Measurements from ENCODE around the gene PARS2. TPM values are rescaled to one million over a fixed set of nuclear protein-coding genes. Genes with fewer than 3 reads are reported as not detected.

The PARS2 gene
- total RNA-seq, 6 experiments from 2014 or later = 3.3 to 4.2 (median 3.6) TPM

DNA sequence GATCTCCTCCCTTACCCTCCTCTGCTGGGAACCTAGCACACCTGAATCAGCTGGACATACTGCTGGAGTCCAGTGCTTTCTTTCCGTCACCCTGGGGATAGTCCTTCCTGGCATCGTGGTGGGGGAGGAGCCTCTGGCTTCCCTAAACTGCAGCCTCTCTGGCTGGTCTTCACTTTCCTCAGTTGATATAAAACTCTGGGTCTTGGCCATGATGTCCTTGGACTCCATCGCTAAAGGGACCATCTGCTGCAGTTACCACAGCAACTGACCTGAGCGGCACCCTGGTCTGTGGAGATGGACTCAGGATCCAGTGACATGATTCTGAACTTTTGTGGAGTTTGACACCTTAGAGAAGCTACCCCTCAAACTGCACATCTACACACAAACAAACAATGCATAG, 22.8 kb downstream of the PARS2 start:
- Mint-ChIP-seq H3K4me1 (ENCODE audit: low read depth) (no peaks in the 10 kb centered on the region), H3K4me3 (no peak overlapping the region), H3K27me3 (ENCODE audit: insufficient read depth) (peaks cover 5% of the 10 kb centered on the region), H3K36me3 (ENCODE audit: low read depth) (peaks cover 19% of the 10 kb centered on the region), H3K9me3 (no peaks in the 10 kb centered on the region), H3K27ac (no peak overlapping the region)
- DNase-seq = no peak
- TF ChIP-seq, protein P1, sequence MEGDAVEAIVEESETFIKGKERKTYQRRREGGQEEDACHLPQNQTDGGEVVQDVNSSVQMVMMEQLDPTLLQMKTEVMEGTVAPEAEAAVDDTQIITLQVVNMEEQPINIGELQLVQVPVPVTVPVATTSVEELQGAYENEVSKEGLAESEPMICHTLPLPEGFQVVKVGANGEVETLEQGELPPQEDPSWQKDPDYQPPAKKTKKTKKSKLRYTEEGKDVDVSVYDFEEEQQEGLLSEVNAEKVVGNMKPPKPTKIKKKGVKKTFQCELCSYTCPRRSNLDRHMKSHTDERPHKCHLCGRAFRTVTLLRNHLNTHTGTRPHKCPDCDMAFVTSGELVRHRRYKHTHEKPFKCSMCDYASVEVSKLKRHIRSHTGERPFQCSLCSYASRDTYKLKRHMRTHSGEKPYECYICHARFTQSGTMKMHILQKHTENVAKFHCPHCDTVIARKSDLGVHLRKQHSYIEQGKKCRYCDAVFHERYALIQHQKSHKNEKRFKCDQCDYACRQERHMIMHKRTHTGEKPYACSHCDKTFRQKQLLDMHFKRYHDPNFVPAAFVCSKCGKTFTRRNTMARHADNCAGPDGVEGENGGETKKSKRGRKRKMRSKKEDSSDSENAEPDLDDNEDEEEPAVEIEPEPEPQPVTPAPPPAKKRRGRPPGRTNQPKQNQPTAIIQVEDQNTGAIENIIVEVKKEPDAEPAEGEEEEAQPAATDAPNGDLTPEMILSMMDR (IDR thresholded peaks at IDR 0.05) = no peak

DNA sequence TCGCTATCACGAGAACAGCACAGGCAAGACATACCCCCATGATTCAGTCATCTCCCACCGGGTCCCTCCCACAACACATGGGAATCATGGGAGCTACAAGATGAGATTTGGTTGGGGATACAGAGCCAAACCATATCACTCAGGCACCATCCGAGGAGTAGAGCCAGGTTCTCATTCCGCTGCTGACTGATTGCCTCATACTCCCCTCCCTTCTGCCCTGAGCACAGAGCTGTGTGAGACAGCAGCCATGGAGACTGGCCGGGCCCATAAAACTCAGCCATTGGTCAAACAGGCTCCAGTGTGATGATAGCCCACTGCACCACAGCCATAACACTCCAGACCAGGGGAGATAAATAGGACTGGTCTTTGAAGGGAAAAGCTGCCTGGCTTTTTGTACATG, 26.1 kb downstream of the PARS2 start:
- H3K4me3 Mint-ChIP-seq = no peak overlapping the region
- TF ChIP-seq, protein P1 (IDR thresholded peaks at IDR 0.05) = no peak

DNA sequence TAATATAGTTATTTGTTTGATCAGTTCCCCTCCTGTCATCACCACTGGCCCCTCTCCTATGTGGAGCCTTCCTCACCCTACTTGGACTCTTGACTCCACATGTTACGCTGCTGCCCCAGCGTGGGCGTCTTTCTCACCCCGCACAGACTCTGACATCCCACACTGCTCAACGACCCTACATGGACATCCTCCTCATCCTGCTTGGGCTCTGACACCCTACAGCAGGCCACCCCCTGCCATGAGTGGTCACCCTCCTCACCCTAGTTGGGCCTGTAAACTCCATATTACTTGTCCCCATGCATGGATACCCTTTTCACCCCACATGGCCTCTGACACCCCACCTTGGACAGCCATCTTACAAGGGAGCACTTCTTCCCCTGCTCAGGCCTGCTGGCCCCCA, 27.6 kb downstream of the PARS2 start:
- TF ChIP-seq, protein P1 (IDR thresholded peaks at IDR 0.05) = no peak

More for the DNA sequence above, 26.1 kb downstream of the PARS2 start:
- Mint-ChIP-seq H3K36me3 (ENCODE audit: low read depth) (peaks cover 21% of the 10 kb centered on the region), H3K27me3 (ENCODE audit: insufficient read depth) (no peaks in the 10 kb centered on the region), H3K9me3 (no peaks in the 10 kb centered on the region), H3K4me1 (ENCODE audit: low read depth) (no peaks in the 10 kb centered on the region), H3K27ac (no peak overlapping the region)
- DNase-seq = no peak

DNA sequence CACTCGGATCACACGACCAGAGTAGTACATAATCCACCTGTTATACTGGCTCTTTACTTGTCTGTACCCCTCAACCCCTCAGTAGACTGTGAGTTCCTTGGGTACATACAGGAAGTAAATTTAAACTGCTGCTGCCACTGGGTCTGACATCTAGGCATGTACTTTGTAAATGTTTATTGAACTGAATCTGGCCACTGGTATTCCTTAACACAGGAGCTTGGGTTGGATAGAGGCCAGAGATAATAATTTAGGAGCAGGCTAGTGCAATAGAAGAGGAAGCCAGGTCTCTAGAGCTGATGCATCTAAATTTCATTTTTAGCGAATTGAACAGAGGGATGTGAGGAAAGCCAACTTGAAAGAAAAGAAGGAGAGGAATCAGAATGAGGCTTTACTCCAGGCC, 36.3 kb downstream of the PARS2 start:
- no peaks in the 10 kb centered on the region for H3K4me1 Mint-ChIP-seq (ENCODE audit: low read depth)
- TF ChIP-seq, protein P1 (IDR thresholded peaks at IDR 0.05) = no peak
- H3K36me3 Mint-ChIP-seq (ENCODE audit: low read depth) = peaks cover 36% of the 10 kb centered on the region; the same call in 1 of the 2 replicates
- no peaks in the 10 kb centered on the region for H3K9me3 Mint-ChIP-seq
- no peak overlapping the region for H3K4me3 Mint-ChIP-seq
- no peak for DNase-seq
- H3K27ac Mint-ChIP-seq = no peak overlapping the region
- H3K27me3 Mint-ChIP-seq (ENCODE audit: insufficient read depth) = peaks cover 1% of the 10 kb centered on the region; the same call in 1 of the 2 replicates

More for the DNA sequence above, 27.6 kb downstream of the PARS2 start:
- Mint-ChIP-seq H3K36me3 (ENCODE audit: low read depth) (peaks cover 20% of the 10 kb centered on the region), H3K4me3 (no peak overlapping the region), H3K27ac (no peak overlapping the region), H3K27me3 (ENCODE audit: insufficient read depth) (no peaks in the 10 kb centered on the region), H3K4me1 (ENCODE audit: low read depth) (no peaks in the 10 kb centered on the region), H3K9me3 (no peaks in the 10 kb centered on the region)
- DNase-seq = no peak

DNA sequence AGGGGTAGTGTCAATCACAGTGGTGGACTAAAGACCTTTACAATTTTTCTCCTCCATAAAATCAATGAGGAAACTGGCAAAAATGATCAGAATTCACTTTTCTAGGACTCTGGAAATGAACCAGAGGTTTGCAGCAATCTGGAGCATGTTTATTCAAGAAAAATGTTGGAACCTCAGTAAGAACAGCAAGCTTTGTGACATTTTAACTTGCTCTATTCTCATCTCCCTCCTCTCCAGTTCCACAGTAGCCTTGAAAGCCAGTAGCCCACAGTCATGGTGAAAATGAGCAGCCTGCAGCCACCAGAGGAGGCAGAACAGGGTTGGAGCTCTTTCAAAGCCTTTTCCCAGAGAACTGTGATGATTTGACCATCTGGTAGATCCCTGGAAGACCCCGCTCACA, 39.6 kb downstream of the PARS2 start:
- Mint-ChIP-seq H3K4me1 (ENCODE audit: low read depth) (peaks cover 12% of the 10 kb centered on the region), H3K27me3 (ENCODE audit: insufficient read depth) (peaks cover 1% of the 10 kb centered on the region; the same call in 1 of the 2 replicates), H3K4me3 (no peak overlapping the region), H3K27ac (no peak overlapping the region), H3K36me3 (ENCODE audit: low read depth) (peaks cover 33% of the 10 kb centered on the region; the same call in 1 of the 2 replicates), H3K9me3 (no peaks in the 10 kb centered on the region)
- DNase-seq = no peak
- TF ChIP-seq, protein P1 (IDR thresholded peaks at IDR 0.05) = no peak

DNA sequence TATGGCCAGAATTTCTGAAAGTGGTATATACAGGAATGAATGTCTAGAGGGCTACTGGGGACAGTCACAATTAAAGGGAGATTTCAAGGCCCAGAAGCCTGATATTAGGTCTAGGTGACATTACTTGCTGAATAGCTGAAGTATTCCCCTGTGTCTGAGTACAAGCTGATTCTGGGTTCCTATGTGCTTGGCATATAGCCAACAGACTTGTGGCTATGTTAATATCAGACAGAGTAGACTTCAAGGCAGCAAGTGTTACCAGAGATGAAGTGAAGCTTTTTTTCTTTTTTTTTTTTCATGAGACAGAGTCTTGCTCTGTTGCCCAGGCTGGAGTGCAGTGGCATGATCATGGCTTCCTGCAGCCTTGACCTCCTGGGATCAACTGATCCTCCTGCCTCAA, 40.3 kb downstream of the PARS2 start:
- Mint-ChIP-seq H3K9me3 (no peaks in the 10 kb centered on the region), H3K36me3 (ENCODE audit: low read depth) (peaks cover 33% of the 10 kb centered on the region; the same call in 1 of the 2 replicates), H3K4me3 (no peak overlapping the region), H3K27ac (no peak overlapping the region), H3K27me3 (ENCODE audit: insufficient read depth) (peaks cover 1% of the 10 kb centered on the region; the same call in 1 of the 2 replicates), H3K4me1 (ENCODE audit: low read depth) (peaks cover 18% of the 10 kb centered on the region)
- TF ChIP-seq, protein P1 (IDR thresholded peaks at IDR 0.05) = no peak
- DNase-seq = no peak
